GM10266 (cell line): ENCODE results near the gene RPTOR.

Experiments used
- DNase-seq: peaks from one replicate; pipeline ENCODE4 v3.0.0; 2012; ENCODE audit errors: extremely low spot score
- CTCF ChIP-seq: IDR thresholded peaks from 2 replicates; pipeline ENCODE4 v1.5.1; 2012; ENCODE audit warnings: mild to moderate bottlenecking, low read depth; ENCODE audit not compliant: control insufficient read depth, insufficient read depth; ENCODE audit errors: missing control alignments

RPTOR gene

GRCh38 chr17:80656590-80656989, 112.0 kb downstream of the RPTOR start:
- DNase-seq: no peak
- TF ChIP-seq CTCF: no peak

GRCh38 chr17:80657561-80657960, 112.9 kb downstream of the RPTOR start:
- no peak for DNase-seq
- TF ChIP-seq CTCF: no peak

- DNase-seq: no peak
Measured at GRCh38 chr17:80658821-80659220, 114.2 kb downstream of the RPTOR start.

GRCh38 chr17:80659651-80660050, 115.0 kb downstream of the RPTOR start:
- TF ChIP-seq CTCF: no peak
- DNase-seq: no peak

More at GRCh38 chr17:80658821-80659220, 114.2 kb downstream of the RPTOR start:
- TF ChIP-seq CTCF: no peak

GRCh38 chr17:80660527-80661198, 116.0 kb downstream of the RPTOR start:
- DNase-seq: no peak
- no peak for TF ChIP-seq CTCF

- no peak for TF ChIP-seq CTCF
- no peak for DNase-seq
Measured at GRCh38 chr17:80662557-80662956, 117.9 kb downstream of the RPTOR start.

- no peak for DNase-seq
- no peak for TF ChIP-seq CTCF
Measured at GRCh38 chr17:80663781-80664206, 119.2 kb downstream of the RPTOR start.
